Osteoblast (primary cell): ENCODE data around the gene KCNAB1. TPM values are rescaled to one million over a fixed set of nuclear protein-coding genes. Genes with fewer than 3 reads are reported as not detected.

Experiments used
- DNase-seq: peaks from one replicate; pipeline ENCODE4 v3.0.0; 2011; ENCODE audit warnings: low spot score, mixed read lengths; ENCODE audit not compliant: insufficient read length; ENCODE audit errors: missing footprints
- H2AFZ ChIP-seq: 2 replicates; pipeline ENCODE4 v1.6.0; 2011; ENCODE audit warnings: mild to moderate bottlenecking, low read length
- H3K27ac ChIP-seq: 2 replicates; pipeline ENCODE4 v1.5.1; 2011; ENCODE audit warnings: mild to moderate bottlenecking, low read depth, low read length, moderate library complexity
- H3K27me3 ChIP-seq: 2 replicates; pipeline ENCODE4 v1.6.0; 2012; ENCODE audit warnings: mild to moderate bottlenecking, control low read depth, inconsistent platforms, low read length, moderate library complexity; ENCODE audit not compliant: insufficient read depth
- H3K36me3 ChIP-seq: 2 replicates; pipeline ENCODE4 v1.5.1; 2011; ENCODE audit warnings: mild to moderate bottlenecking, low read length, control low read depth, moderate library complexity; ENCODE audit not compliant: insufficient read depth
- H3K4me1 ChIP-seq: 2 replicates; pipeline ENCODE4 v1.5.1; 2011; ENCODE audit warnings: mild to moderate bottlenecking, low read length, control low read depth, moderate library complexity; ENCODE audit not compliant: insufficient read depth
- H3K4me2 ChIP-seq: 2 replicates; pipeline ENCODE4 v1.6.0; 2011; ENCODE audit warnings: mild to moderate bottlenecking, low read length; ENCODE audit not compliant: insufficient read depth
- H3K4me3 ChIP-seq: fragments of 200-600 bp; sonication (generic); 3 replicates; pipeline ENCODE4 v1.5.1; 2012; ENCODE audit warnings: mild to moderate bottlenecking, low read length, inconsistent platforms; ENCODE audit not compliant: insufficient read depth
- H3K79me2 ChIP-seq: 2 replicates; pipeline ENCODE4 v1.6.0; 2012; ENCODE audit warnings: mild to moderate bottlenecking, low read length, control low read depth, inconsistent platforms; ENCODE audit not compliant: insufficient read depth
- H3K9me3 ChIP-seq: 2 replicates; pipeline ENCODE4 v1.5.1; 2011; ENCODE audit warnings: low read depth, low read length, control low read depth
- H4K20me1 ChIP-seq: 2 replicates; pipeline ENCODE4 v1.6.0; 2012; ENCODE audit warnings: mild to moderate bottlenecking, low read length, control low read depth; ENCODE audit not compliant: insufficient read depth
- total RNA-seq: library from RNA; depleted of rRNA; stranded (reverse); fragments of >200 nt; gene quantifications from 2 replicates; pipeline ENCODE4 v1.2.3, GENCODE V29; 2012
- TF ChIP-seq, protein P1 (sequence below): IDR thresholded peaks from 2 replicates; pipeline ENCODE4 v1.5.1; 2011; ENCODE audit warnings: mild to moderate bottlenecking, low read depth, low read length, moderate library complexity; ENCODE audit errors: extremely low read depth

Gene KCNAB1
- total RNA-seq, 1 donor: 0.36 TPM

DNA sequence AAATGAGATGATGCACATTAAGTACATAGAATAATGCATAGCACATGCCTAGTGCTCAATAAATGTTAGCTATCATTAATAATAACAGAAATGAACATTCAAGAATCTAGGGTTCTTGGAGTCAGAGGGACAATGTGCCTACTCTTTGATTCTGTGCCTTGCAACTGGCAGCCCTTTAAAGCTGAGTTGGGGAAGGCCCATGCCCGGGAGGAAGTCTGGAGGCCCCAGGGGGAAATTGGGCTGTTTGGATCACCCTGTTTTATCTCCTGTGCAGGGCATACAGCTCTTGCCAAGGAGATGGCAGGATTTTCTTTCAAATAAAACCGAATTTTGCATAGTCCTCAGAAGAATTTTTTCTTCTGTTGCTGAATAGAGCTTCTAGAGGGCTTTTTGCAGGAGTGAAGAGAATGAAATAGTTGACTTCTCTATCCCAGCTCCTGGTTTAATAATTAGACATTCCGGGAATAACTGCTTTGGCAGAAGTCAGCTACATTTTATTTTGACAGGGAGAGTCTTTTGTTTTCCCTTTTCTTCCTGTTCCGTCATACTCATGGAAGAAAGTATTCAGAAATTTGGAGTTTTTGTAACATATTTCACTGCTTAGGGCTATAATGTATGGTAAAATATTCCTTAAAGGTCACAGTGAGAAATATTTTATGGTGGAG, 18.0 kb upstream of the KCNAB1 start:
- DNase-seq: no peak
- no peaks in the 10 kb centered on the region for H3K4me1 ChIP-seq
- TF ChIP-seq, protein P1, sequence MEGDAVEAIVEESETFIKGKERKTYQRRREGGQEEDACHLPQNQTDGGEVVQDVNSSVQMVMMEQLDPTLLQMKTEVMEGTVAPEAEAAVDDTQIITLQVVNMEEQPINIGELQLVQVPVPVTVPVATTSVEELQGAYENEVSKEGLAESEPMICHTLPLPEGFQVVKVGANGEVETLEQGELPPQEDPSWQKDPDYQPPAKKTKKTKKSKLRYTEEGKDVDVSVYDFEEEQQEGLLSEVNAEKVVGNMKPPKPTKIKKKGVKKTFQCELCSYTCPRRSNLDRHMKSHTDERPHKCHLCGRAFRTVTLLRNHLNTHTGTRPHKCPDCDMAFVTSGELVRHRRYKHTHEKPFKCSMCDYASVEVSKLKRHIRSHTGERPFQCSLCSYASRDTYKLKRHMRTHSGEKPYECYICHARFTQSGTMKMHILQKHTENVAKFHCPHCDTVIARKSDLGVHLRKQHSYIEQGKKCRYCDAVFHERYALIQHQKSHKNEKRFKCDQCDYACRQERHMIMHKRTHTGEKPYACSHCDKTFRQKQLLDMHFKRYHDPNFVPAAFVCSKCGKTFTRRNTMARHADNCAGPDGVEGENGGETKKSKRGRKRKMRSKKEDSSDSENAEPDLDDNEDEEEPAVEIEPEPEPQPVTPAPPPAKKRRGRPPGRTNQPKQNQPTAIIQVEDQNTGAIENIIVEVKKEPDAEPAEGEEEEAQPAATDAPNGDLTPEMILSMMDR: no peak
- no peaks in the 10 kb centered on the region for H4K20me1 ChIP-seq
- H3K9me3 ChIP-seq: no peaks in the 10 kb centered on the region
- H3K27me3 ChIP-seq: no peaks in the 10 kb centered on the region
- no peak overlapping the region for H3K27ac ChIP-seq
- H3K4me2 ChIP-seq: no peak overlapping the region
- no peak overlapping the region for H2AFZ ChIP-seq
- H3K79me2 ChIP-seq: no peaks in the 10 kb centered on the region
- no peak overlapping the region for H3K4me3 ChIP-seq
- no peaks in the 10 kb centered on the region for H3K36me3 ChIP-seq

DNA sequence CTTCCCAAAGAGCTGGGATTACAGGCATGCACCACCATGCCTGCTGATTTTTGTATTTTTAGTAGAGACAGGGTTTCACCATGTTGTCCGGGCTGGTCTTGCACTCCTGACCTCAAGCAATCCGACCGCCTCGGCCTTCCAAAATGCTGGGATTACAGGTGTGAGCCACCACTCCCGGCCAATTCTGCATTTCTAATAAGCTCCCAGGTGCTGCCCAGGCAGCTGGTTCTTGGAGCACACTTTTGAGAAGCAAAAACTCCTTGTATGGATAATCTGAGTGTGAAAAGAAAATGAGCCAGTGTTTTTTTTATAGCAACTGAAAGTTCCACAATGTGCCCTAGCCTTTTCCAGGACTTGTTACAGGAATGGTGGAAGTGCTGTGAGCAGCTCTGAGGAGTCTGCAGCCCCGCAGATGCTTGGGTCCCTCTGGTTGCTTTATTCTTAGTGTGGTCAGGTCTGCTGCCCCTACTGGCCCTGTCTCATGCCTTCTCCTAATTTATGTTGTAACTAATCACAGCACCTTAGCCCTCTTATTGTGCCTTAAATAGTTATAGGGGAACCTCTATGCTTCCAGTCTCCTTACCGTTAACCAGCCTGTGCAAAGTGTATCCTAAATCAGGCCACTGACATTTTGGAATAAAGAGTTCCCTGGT, 13.5 kb upstream of the KCNAB1 start:
- H3K9me3 ChIP-seq: no peaks in the 10 kb centered on the region
- H4K20me1 ChIP-seq: no peaks in the 10 kb centered on the region
- TF ChIP-seq, protein P1: peak; percentile 22
- H3K4me1 ChIP-seq: no peaks in the 10 kb centered on the region
- H3K4me2 ChIP-seq: no peak overlapping the region
- no peak overlapping the region for H3K27ac ChIP-seq
- no peaks in the 10 kb centered on the region for H3K79me2 ChIP-seq
- DNase-seq: no peak
- H3K4me3 ChIP-seq: no peak overlapping the region
- H3K36me3 ChIP-seq: no peaks in the 10 kb centered on the region
- H2AFZ ChIP-seq: no peak overlapping the region
- H3K27me3 ChIP-seq: no peaks in the 10 kb centered on the region

DNA sequence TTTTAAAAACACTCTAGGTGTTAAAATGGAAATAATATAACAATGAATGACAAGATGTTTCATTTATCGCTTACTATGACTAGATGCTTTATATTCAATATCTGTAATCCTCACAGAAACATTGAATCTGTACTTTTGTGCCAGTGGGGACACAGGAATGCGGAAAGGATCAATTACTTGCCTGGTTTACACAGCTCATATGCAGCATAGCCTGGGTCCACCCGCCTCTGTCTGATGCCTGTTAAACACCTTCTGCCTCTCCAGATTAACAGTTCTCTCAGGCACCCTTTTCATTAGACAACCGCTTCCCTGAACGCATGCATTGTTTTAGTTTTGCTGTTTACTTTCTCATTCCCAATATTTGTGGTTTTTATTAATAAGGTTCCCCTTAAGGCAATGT, 12.9 kb upstream of the KCNAB1 start:
- TF ChIP-seq, protein P1: no peak
- H3K27me3 ChIP-seq: no peaks in the 10 kb centered on the region
- H3K9me3 ChIP-seq: no peaks in the 10 kb centered on the region
- H4K20me1 ChIP-seq: no peaks in the 10 kb centered on the region
- no peak overlapping the region for H3K27ac ChIP-seq
- H2AFZ ChIP-seq: no peak overlapping the region
- H3K4me2 ChIP-seq: no peak overlapping the region
- DNase-seq: no peak
- no peaks in the 10 kb centered on the region for H3K36me3 ChIP-seq
- H3K4me1 ChIP-seq: no peaks in the 10 kb centered on the region
- H3K4me3 ChIP-seq: no peak overlapping the region
- H3K79me2 ChIP-seq: no peaks in the 10 kb centered on the region

DNA sequence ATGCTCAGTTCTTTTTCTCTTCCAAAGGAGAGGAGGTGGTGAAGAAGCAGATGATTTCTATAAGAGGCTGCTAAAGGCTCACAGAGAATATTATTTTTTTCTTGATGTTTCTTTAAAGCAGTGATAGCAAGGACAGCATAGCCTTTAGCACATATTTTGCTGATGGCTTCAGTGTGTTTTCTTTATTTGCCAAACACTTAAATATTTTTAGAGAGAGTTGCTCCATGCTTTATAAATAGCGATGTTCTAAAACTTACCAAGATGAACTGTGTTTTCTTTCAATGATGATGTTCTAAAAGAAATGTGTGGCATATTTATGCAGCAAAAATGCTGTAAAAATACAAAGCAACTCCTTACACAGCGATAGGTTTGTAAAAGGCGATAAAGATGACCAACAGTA, 11.8 kb upstream of the KCNAB1 start:
- H3K9me3 ChIP-seq: no peaks in the 10 kb centered on the region
- TF ChIP-seq, protein P1: no peak
- H3K79me2 ChIP-seq: no peaks in the 10 kb centered on the region
- no peak overlapping the region for H3K4me2 ChIP-seq
- H3K27ac ChIP-seq: no peak overlapping the region
- H3K4me1 ChIP-seq: no peaks in the 10 kb centered on the region
- H3K36me3 ChIP-seq: no peaks in the 10 kb centered on the region
- no peaks in the 10 kb centered on the region for H4K20me1 ChIP-seq
- no peak overlapping the region for H2AFZ ChIP-seq
- H3K4me3 ChIP-seq: no peak overlapping the region
- no peak for DNase-seq
- no peaks in the 10 kb centered on the region for H3K27me3 ChIP-seq
